Gastrocnemius medialis (tissue), 4 donors: ENCODE data around the gene ZDHHC7. TPM values are rescaled to one million over a fixed set of nuclear protein-coding genes. Genes with fewer than 3 reads are reported as not detected.

ENCODE experiments used
- ATAC-seq, 2 donors: fragments of 150-250 bp; one replicate each; pipeline ENCODE4 v1.9.1; 2016
- DNase-seq, 2 donors: peaks; one replicate each; pipeline ENCODE4 v3.0.0-alpha.2; 2019
- H3K27ac ChIP-seq, 4 donors: fragments of 200-600 bp; sonication (generic); 1 replicate in 1 of 4; 2 replicates in 3 of 4; pipeline ENCODE4 v1.5.1; 2016 to 2018; ENCODE audit warnings: mild to moderate bottlenecking in 2 of 4, moderate library complexity in 1 of 4
- H3K27me3 ChIP-seq, 3 donors: fragments of 200-600 bp; sonication (generic) in 2 of 3; 1 replicate in 1 of 3; 2 replicates in 2 of 3; pipeline versions ENCODE4 v1.5.1 to v1.6.0; 2016 to 2019; ENCODE audit warnings: mild to moderate bottlenecking in 1 of 3, moderate library complexity in 1 of 3
- H3K36me3 ChIP-seq, 2 donors: fragments of 200-600 bp; sonication (generic) in 1 of 2; one replicate each; pipeline ENCODE4 v1.5.1; 2017 to 2018
- H3K4me1 ChIP-seq, 2 donors: fragments of 200-600 bp; sonication (generic) in 1 of 2; one replicate each; pipeline ENCODE4 v1.5.1; 2016 to 2017; ENCODE audit warnings: mild to moderate bottlenecking in 2 of 2
- H3K4me3 ChIP-seq, 4 donors: fragments of 200-600 bp; sonication (generic) in 3 of 4; 1 replicate in 1 of 4; 2 replicates in 3 of 4; pipeline ENCODE4 v1.5.1; 2016 to 2019; ENCODE audit warnings: mild to moderate bottlenecking in 2 of 4
- H3K9me3 ChIP-seq, 3 donors: fragments of 200-600 bp; sonication (generic) in 2 of 3; 1 replicate in 1 of 3; 2 replicates in 2 of 3; pipeline ENCODE4 v1.5.1; 2016 to 2019
- POLR2A ChIP-seq, 2 donors: fragments of 450-650 bp; IDR thresholded peaks; one replicate each; pipeline ENCODE4 v1.6.1; 2017; ENCODE audit warnings: antibody characterized with exemption in 2 of 2, mild to moderate bottlenecking in 2 of 2, moderate library complexity in 2 of 2
- in situ Hi-C, 4 donors: fragments of 200-750 bp; cut with MboI; loops; one replicate each; pipeline versions ENCODE4 v1.15.0 to v1.8.0; 2017; ENCODE audit warnings: low sequenced_read_pairs in 4 of 4
- intact Hi-C: fragments of 100-400 bp; cut with DNase I; formaldehyde crosslinking; loops from one replicate; pipeline ENCODE4 v1.15.1; 2023; ENCODE audit warnings: low total_unique reads
- total RNA-seq, 4 donors: library from RNA; depleted of rRNA; stranded (reverse); fragments of >200 nt; gene quantifications; one replicate each; pipeline versions ENCODE4 v1.1.0 to v1.2.3, GENCODE V29; 2016
- TF ChIP-seq, protein P1 (sequence below), 5 experiments: fragments of 450-650 bp in 3 of 5; fragments of 200-600 bp in 2 of 5; sonication (generic) in 2 of 5; IDR thresholded peaks in 4 of 5; conservative IDR thresholded peaks in 1 of 5; 1 replicate in 4 of 5; 2 replicates in 1 of 5; pipeline ENCODE4 v1.5.1; 2016 to 2019; ENCODE audit warnings: antibody characterized with exemption in 5 of 5, mild to moderate bottlenecking in 3 of 5, moderate library complexity in 3 of 5

ZDHHC7 gene
- total RNA-seq, 4 donors from 2014 or later: 55.0 to 93.5 (median 68.4) TPM

GRCh38 chr16:85047867-85048455 is 36.6 kb upstream of the ZDHHC7 start:
- Histone ChIP-seq H3K9me3 (no peaks in the 10 kb centered on the region), H3K27me3 (no peaks in the 10 kb centered on the region), H3K27ac (no peak overlapping the region), H3K4me3 (no peak overlapping the region), H3K36me3 (no peaks in the 10 kb centered on the region), H3K4me1 (peaks cover 0 to 8% of the 10 kb centered on the region in 2 donors)
- no peak for ATAC-seq
- in situ Hi-C loops: no loop called here
- TF ChIP-seq, protein P1, sequence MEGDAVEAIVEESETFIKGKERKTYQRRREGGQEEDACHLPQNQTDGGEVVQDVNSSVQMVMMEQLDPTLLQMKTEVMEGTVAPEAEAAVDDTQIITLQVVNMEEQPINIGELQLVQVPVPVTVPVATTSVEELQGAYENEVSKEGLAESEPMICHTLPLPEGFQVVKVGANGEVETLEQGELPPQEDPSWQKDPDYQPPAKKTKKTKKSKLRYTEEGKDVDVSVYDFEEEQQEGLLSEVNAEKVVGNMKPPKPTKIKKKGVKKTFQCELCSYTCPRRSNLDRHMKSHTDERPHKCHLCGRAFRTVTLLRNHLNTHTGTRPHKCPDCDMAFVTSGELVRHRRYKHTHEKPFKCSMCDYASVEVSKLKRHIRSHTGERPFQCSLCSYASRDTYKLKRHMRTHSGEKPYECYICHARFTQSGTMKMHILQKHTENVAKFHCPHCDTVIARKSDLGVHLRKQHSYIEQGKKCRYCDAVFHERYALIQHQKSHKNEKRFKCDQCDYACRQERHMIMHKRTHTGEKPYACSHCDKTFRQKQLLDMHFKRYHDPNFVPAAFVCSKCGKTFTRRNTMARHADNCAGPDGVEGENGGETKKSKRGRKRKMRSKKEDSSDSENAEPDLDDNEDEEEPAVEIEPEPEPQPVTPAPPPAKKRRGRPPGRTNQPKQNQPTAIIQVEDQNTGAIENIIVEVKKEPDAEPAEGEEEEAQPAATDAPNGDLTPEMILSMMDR (IDR thresholded peaks at IDR 0.05 in 4 of 5, conservative IDR thresholded peaks at IDR 0.05 in 1 of 5): no peak
- TF ChIP-seq POLR2A (IDR thresholded peaks at IDR 0.05): no peak
- intact Hi-C loops: no loop called here
- DNase-seq: no peak

GRCh38 chr16:85046931-85047866 is 35.9 kb upstream of the ZDHHC7 start:
- TF ChIP-seq POLR2A (IDR thresholded peaks at IDR 0.05): no peak
- TF ChIP-seq, protein P1 (IDR thresholded peaks at IDR 0.05 in 4 of 5, conservative IDR thresholded peaks at IDR 0.05 in 1 of 5): no peak
- H3K36me3 ChIP-seq: no peaks in the 10 kb centered on the region
- no peak overlapping the region for H3K27ac ChIP-seq
- no peak for ATAC-seq
- H3K4me3 ChIP-seq: no peak overlapping the region
- H3K27me3 ChIP-seq: no peaks in the 10 kb centered on the region
- intact Hi-C loops (no loop called here), in situ Hi-C loops (no loop called here)
- DNase-seq: no peak
- no peaks in the 10 kb centered on the region for H3K9me3 ChIP-seq
- H3K4me1 ChIP-seq: peaks cover under 1 to 16% of the 10 kb centered on the region in 2 donors

DNA sequence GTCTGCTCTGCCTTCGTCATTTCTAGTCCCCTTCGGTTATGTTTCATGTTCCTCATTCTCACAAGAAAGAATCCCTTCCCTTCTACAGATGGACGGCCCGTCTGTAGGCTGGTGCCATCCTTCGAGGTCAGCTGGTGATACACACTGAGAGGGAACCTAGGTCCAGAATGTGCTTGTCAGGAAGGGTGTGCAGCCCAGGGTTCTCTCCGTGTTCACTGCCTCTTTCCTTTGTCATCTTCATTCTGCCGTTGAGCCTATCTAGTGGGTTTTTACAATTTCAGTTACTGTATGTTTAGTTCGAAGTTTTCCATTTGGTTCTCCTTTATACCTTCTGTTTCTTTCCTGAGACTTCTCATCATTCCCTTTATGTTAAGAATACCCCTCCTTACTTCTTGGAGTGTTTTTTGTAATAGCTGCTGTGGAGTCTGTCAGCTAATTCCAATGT is 35.2 kb upstream of the ZDHHC7 start:
- H3K4me1 ChIP-seq: peaks cover 5 to 21% of the 10 kb centered on the region in 2 donors
- ATAC-seq (no peak), DNase-seq (no peak)
- TF ChIP-seq, protein P1 (IDR thresholded peaks at IDR 0.05 in 4 of 5, conservative IDR thresholded peaks at IDR 0.05 in 1 of 5): no peak
- in situ Hi-C loops: no loop called here
- no peak overlapping the region for H3K4me3 ChIP-seq
- no peaks in the 10 kb centered on the region for H3K36me3 ChIP-seq
- intact Hi-C loops: no loop called here
- no peaks in the 10 kb centered on the region for H3K9me3 ChIP-seq
- H3K27ac ChIP-seq: no peak overlapping the region
- H3K27me3 ChIP-seq: no peaks in the 10 kb centered on the region

DNA sequence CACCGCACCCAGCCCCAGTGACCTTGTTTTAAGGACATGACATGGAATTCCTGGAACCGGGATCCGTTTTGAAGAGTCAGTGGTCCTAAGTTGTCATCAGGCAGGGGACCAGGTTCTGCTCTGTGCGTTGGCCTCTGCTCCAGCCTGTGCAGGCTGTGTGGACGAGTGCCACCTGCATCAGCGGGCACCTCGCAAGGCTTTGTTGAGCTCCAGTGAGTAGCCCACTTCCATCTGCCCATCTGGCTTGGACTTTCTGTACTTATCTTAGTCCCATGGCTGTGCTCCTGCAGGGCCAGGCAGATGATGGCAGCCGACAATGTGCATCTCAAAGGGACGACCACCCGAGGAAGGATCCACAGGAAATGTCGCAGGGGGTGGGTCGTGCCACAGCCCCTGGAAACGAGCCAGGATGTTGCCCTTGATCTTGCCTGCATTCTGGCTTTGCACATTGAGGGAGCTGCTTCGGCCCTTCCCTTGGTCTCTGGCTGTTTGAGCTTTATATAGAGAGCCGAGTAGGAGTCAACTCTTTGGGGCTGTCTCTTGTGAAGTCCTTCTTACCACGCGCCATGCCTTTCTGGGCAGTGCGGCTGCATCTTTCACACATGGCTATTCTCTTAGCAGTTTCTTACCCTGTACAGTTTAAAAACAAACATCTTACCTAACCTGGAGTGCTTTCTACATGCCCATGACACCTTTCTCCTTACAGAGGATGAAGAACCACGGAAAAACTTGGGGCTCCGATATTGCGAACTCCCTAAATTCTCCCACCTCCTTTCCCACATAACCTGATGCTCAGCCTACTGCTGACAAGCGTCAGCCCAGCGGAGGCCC is 34.5 kb upstream of the ZDHHC7 start:
- Histone ChIP-seq H3K36me3 (no peaks in the 10 kb centered on the region), H3K27ac (no peak overlapping the region), H3K4me3 (no peak overlapping the region), H3K27me3 (no peaks in the 10 kb centered on the region), H3K4me1 (peaks cover 5 to 28% of the 10 kb centered on the region in 2 donors), H3K9me3 (no peaks in the 10 kb centered on the region)
- TF ChIP-seq, protein P1 (IDR thresholded peaks at IDR 0.05 in 4 of 5, conservative IDR thresholded peaks at IDR 0.05 in 1 of 5): no peak
- no peak for TF ChIP-seq POLR2A (IDR thresholded peaks at IDR 0.05)
- ATAC-seq (no peak), DNase-seq (no peak)
- in situ Hi-C loops (no loop called here), intact Hi-C loops (no loop called here)
